OCI-LY3 (cell line): ENCODE data around the gene PRAC2.

Experiments used
- H2AFZ ChIP-seq: fragments of 200-600, 300-600 bp; shearing (Covaris generic); 2 replicates; pipeline ENCODE4 v1.6.0; 2014; ENCODE audit warnings: antibody characterized with exemption, low read depth, low read length
- H3K27ac ChIP-seq: fragments of 200-600, 300-600 bp; sonication (generic); 2 replicates; pipeline ENCODE4 v1.5.1; 2014; ENCODE audit warnings: mild to moderate bottlenecking, low read length, moderate library complexity, mixed read lengths
- H3K27me3 ChIP-seq: fragments of 200-600, 300-600 bp; sonication (generic); 2 replicates; pipeline ENCODE4 v1.6.1; 2014; ENCODE audit warnings: low read depth, low read length, mixed read lengths
- H3K36me3 ChIP-seq: fragments of 200-600, 300-600 bp; sonication (generic); replicated peaks from 2 replicates; pipeline ENCODE3; 2014; ENCODE audit warnings: low read depth, low read length, mixed read lengths
- H3K4me1 ChIP-seq: fragments of 300-600, 200-600 bp; sonication (generic); 2 replicates; pipeline ENCODE4 v1.6.1; 2014; ENCODE audit warnings: low read length, mixed read lengths
- H3K4me2 ChIP-seq: fragments of 200-600, 300-600 bp; sonication (generic); 2 replicates; pipeline ENCODE4 v1.6.1; 2014; ENCODE audit warnings: low read length, mixed read lengths
- H3K4me3 ChIP-seq: fragments of 300-600, 200-600 bp; sonication (generic); 2 replicates; pipeline ENCODE4 v1.5.1; 2014; ENCODE audit warnings: antibody characterized with exemption, mild to moderate bottlenecking, low read length, moderate library complexity
- H3K79me2 ChIP-seq: fragments of 300-600, 200-600 bp; shearing (Covaris generic); 2 replicates; pipeline ENCODE4 v1.6.1; 2014; ENCODE audit warnings: mild to moderate bottlenecking, low read length, mixed read lengths
- H3K9ac ChIP-seq: fragments of 300-600, 200-600 bp; shearing (Covaris generic); 2 replicates; pipeline ENCODE4 v1.6.0; 2014; ENCODE audit warnings: mild to moderate bottlenecking, low read length, moderate library complexity
- H3K9me3 ChIP-seq: fragments of 200-600, 300-600 bp; shearing (Covaris generic); 2 replicates; pipeline ENCODE4 v1.6.1; 2014; ENCODE audit warnings: low read length, mixed read lengths; ENCODE audit not compliant: insufficient read depth
- H4K20me1 ChIP-seq: fragments of 200-600, 300-600 bp; sonication (generic); 2 replicates; pipeline ENCODE4 v1.6.1; 2016; ENCODE audit warnings: low read length, mixed read lengths; ENCODE audit not compliant: insufficient read depth
- EZH2phosphoT487 ChIP-seq: fragments of 200-600 bp; shearing (Covaris generic); IDR thresholded peaks from 2 replicates; pipeline ENCODE4 v1.6.1; 2018; ENCODE audit warnings: antibody characterized with exemption, mixed run types, low read depth
- TF ChIP-seq, protein P1 (sequence below): fragments of 200-600, 300-600 bp; sonication (generic); IDR thresholded peaks from 2 replicates; pipeline ENCODE4 v1.5.1; 2014; ENCODE audit warnings: antibody characterized with exemption, low read length, low read depth

Gene PRAC2

DNA sequence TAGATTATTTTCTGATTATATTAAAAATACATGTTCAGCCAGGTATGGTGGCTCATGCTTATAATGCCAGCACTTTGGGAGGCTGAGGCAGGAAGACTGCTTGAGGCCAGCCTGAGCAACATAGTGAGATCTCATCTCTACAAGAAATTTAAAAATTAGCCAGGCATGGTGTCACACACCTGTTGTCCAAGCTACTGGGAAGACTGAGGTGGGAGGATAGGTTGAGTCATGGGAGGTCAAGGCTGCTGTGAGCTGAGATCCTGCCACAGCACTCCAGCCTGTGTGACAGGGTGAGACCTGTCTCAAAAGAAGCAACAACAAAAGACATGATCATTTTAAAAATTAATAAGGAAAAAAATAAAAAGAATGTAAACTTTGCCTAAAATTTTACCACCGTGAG is 41.4 kb upstream of the PRAC2 start:
- Histone ChIP-seq H4K20me1 (no peaks in the 10 kb centered on the region), H3K9me3 (no peaks in the 10 kb centered on the region), H3K4me1 (peaks cover 5% of the 10 kb centered on the region), H3K27ac (no peak overlapping the region), H3K4me3 (no peak overlapping the region), H3K4me2 (no peak overlapping the region), H3K27me3 (peaks cover 30% of the 10 kb centered on the region), H3K36me3 (no peaks in the 10 kb centered on the region), H2AFZ (no peak overlapping the region), H3K9ac (no peak overlapping the region), H3K79me2 (no peaks in the 10 kb centered on the region)
- TF ChIP-seq, protein P1, sequence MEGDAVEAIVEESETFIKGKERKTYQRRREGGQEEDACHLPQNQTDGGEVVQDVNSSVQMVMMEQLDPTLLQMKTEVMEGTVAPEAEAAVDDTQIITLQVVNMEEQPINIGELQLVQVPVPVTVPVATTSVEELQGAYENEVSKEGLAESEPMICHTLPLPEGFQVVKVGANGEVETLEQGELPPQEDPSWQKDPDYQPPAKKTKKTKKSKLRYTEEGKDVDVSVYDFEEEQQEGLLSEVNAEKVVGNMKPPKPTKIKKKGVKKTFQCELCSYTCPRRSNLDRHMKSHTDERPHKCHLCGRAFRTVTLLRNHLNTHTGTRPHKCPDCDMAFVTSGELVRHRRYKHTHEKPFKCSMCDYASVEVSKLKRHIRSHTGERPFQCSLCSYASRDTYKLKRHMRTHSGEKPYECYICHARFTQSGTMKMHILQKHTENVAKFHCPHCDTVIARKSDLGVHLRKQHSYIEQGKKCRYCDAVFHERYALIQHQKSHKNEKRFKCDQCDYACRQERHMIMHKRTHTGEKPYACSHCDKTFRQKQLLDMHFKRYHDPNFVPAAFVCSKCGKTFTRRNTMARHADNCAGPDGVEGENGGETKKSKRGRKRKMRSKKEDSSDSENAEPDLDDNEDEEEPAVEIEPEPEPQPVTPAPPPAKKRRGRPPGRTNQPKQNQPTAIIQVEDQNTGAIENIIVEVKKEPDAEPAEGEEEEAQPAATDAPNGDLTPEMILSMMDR, result no peak
- no peak for TF ChIP-seq EZH2phosphoT487

DNA sequence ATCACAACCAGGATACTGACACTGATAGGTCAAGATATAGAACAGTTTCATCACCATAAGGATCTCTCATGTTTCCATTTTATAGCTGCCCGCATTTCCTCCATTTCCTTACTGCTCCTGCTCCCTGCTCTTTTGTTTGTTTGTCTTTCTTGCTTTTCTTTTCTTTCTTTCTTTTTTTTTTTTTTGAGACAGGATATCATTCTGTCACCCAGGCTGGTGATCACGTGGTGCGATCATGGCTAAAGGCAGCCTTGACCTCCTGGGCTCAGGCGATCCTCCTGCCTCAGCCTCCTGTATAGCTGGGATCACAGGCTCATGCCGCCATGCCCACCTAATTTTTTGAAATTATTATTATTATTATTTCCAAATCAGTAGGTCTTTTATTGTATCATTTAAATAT is 32.3 kb upstream of the PRAC2 start:
- no peaks in the 10 kb centered on the region for H4K20me1 ChIP-seq
- H3K4me2 ChIP-seq, result no peak overlapping the region
- H3K27ac ChIP-seq, result no peak overlapping the region
- H3K4me1 ChIP-seq, result no peaks in the 10 kb centered on the region
- no peak overlapping the region for H3K4me3 ChIP-seq
- no peak overlapping the region for H3K9ac ChIP-seq
- no peaks in the 10 kb centered on the region for H3K79me2 ChIP-seq
- H3K36me3 ChIP-seq, result no peaks in the 10 kb centered on the region
- TF ChIP-seq EZH2phosphoT487, result no peak
- TF ChIP-seq, protein P1, result no peak
- 0 out of 2 replicates have a peak, but pooled peaks cover 4% of the 10 kb centered on the region for H3K9me3 ChIP-seq
- H2AFZ ChIP-seq, result no peak overlapping the region
- peaks cover 6% of the 10 kb centered on the region; the same call in 1 of the 2 replicates for H3K27me3 ChIP-seq

DNA sequence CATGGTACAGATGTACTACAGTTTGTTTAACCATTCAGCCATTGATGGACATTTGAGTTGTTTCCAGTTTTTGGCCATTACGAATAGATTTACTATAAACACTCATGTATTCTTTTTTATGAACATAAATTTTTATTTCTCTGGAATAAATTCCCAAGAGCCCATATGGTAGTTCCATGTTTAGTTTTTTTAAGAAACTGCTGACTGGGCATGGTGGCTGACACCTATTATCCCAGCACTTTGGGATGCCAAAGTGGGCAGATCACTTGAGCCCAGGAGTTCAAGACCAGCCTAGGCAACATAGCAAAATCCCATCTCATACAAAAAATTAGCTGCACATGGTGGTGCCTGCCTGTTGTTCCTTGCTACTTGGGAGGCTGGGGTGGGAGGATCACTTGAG is 30.9 kb upstream of the PRAC2 start:
- TF ChIP-seq, protein P1, result no peak
- TF ChIP-seq EZH2phosphoT487, result no peak
- Histone ChIP-seq H4K20me1 (no peaks in the 10 kb centered on the region), H3K4me2 (no peak overlapping the region), H3K79me2 (no peaks in the 10 kb centered on the region), H2AFZ (no peak overlapping the region), H3K4me1 (no peaks in the 10 kb centered on the region), H3K27me3 (peaks cover 6% of the 10 kb centered on the region; the same call in 1 of the 2 replicates), H3K9ac (no peak overlapping the region), H3K9me3 (0 out of 2 replicates have a peak, but pooled peaks cover 4% of the 10 kb centered on the region), H3K27ac (no peak overlapping the region), H3K36me3 (no peaks in the 10 kb centered on the region), H3K4me3 (no peak overlapping the region)

DNA sequence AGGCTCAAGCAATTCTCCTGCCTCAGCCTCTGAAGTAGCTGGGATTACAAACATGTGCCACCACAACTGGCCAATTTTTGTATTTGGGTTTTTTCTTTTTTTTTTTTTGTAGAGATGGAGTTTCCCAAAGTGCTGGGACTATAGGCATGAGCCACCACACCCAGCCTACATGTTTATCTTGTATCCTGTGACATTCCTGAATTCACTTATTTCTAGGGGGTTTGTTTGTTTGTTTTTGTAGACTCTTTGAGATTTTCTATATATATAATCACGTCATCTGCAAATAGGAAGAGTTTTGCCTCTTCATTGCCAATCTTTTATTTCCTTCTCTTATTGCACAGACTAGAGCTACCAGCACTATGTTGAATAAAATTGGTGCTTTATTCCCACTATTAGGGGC is 29.8 kb upstream of the PRAC2 start:
- H3K27ac ChIP-seq, result no peak overlapping the region
- no peaks in the 10 kb centered on the region for H4K20me1 ChIP-seq
- no peaks in the 10 kb centered on the region for H3K4me1 ChIP-seq
- H2AFZ ChIP-seq, result no peak overlapping the region
- H3K9ac ChIP-seq, result no peak overlapping the region
- peaks cover 6% of the 10 kb centered on the region; the same call in 1 of the 2 replicates for H3K27me3 ChIP-seq
- no peaks in the 10 kb centered on the region for H3K79me2 ChIP-seq
- H3K4me2 ChIP-seq, result no peak overlapping the region
- H3K36me3 ChIP-seq, result no peaks in the 10 kb centered on the region
- H3K4me3 ChIP-seq, result no peak overlapping the region
- H3K9me3 ChIP-seq, result 0 out of 2 replicates have a peak, but pooled peaks cover 4% of the 10 kb centered on the region
- no peak for TF ChIP-seq EZH2phosphoT487
- TF ChIP-seq, protein P1, result no peak
